ENCODE measurements around the gene SETDB2.

- TF ChIP-seq POLR2A (IDR thresholded peaks at IDR 0.05) = no peak
- no peak for TF ChIP-seq CTCF (IDR thresholded peaks at IDR 0.05)
These were observed 28.1 kb downstream of the SETDB2 start for GRCh38 chr13:49472186-49472585.

Measured in prostate gland (tissue), 2 donors.